GM12878 (cell line): Measurements from ENCODE around the gene LONRF2. TPM values are rescaled to one million over a fixed set of nuclear protein-coding genes. Genes with fewer than 3 reads are reported as not detected.

Experiments used
- ATAC-seq: fragments of 200-7000 bp; cut with Tn5 transposase; 3 replicates; pipeline ENCODE4 v1.9.1; 2020; ENCODE audit warnings: mild to moderate bottlenecking, moderate library complexity
- BruUV-seq: library from RNA; stranded (reverse); fragments of 400-500 nt; replicated peaks from 2 replicates; lab custom pipeline; 2021; lab: Mats Ljungman, UMichigan
- CTCF ChIA-PET: fragments of 300-600 bp; sonication (Branson Sonifier 250); formaldehyde crosslinking; extraction: SDS; loops from one replicate; lab custom pipeline; 2021; ENCODE audit warnings: inconsistent platforms; lab: Yijun Ruan, JAX
- POLR2A ChIA-PET: fragments of 350-600 bp; formaldehyde crosslinking; extraction: SDS; loops from one replicate; lab custom pipeline; 2021; ENCODE audit warnings: inconsistent platforms; lab: Charles Lee
- RAD21 ChIA-PET: fragments of 300-600 bp; sonication (Branson Sonifier 250); formaldehyde crosslinking; loops from one replicate; lab custom pipeline; 2023; ENCODE audit warnings: antibody characterized with exemption; ENCODE audit not compliant: unreplicated experiment; lab: Charles Lee
- SMC1A ChIA-PET: fragments of 300-600 bp; sonication (Branson Sonifier 250); formaldehyde crosslinking; loops from one replicate; lab custom pipeline; 2023; ENCODE audit not compliant: unreplicated experiment, uncharacterized antibody; lab: Charles Lee
- DNase-seq: peaks from one replicate; pipeline ENCODE4 v3.0.0-alpha.2; 2011; ENCODE audit warnings: low read depth, low spot score
- FAIRE-seq: peaks from 3 replicates; lab custom pipeline; 2011; peaks lifted over from hg19 to GRCh38; lab: Jason Lieb, UNC
- H2AFZ ChIP-seq: 2 replicates; pipeline ENCODE4 v1.6.0; 2011; ENCODE audit warnings: low read depth, low read length, control low read depth; ENCODE audit not compliant: control insufficient read depth
- H3K27ac ChIP-seq: 2 replicates; pipeline ENCODE4 v1.5.1; 2011; ENCODE audit warnings: control low read depth; ENCODE audit not compliant: control insufficient read depth, insufficient read depth
- H3K27me3 ChIP-seq, 2 experiments: replicated peaks in 1 of 2; 2 replicates each; pipeline versions ENCODE4 v1.6.0 to v1.6.1; 2011; ENCODE audit warnings: low read length in 1 of 2; ENCODE audit not compliant: control insufficient read depth in 2 of 2, insufficient read depth in 2 of 2
- H3K36me3 ChIP-seq, 2 experiments: 2 replicates each; pipeline ENCODE4 v1.5.1; 2011; ENCODE audit warnings: low read length in 1 of 2; ENCODE audit not compliant: control insufficient read depth in 2 of 2, insufficient read depth in 2 of 2
- H3K4me1 ChIP-seq: 2 replicates; pipeline ENCODE4 v1.6.1; 2011; ENCODE audit warnings: mild to moderate bottlenecking, low read length, moderate library complexity, mixed read lengths; ENCODE audit not compliant: control insufficient read depth, insufficient read depth
- H3K4me2 ChIP-seq: 2 replicates; pipeline ENCODE4 v1.6.0; 2011; ENCODE audit warnings: control low read depth; ENCODE audit not compliant: control insufficient read depth, insufficient read depth
- H3K4me3 ChIP-seq: fragments of 200-600 bp; sonication (generic); 2 replicates; pipeline ENCODE4 v1.5.1; 2016
- H3K79me2 ChIP-seq: 2 replicates; pipeline ENCODE4 v1.6.0; 2011; ENCODE audit warnings: low read length; ENCODE audit not compliant: control insufficient read depth, insufficient read depth
- H3K9ac ChIP-seq: 2 replicates; pipeline ENCODE4 v1.8.0; 2011; ENCODE audit warnings: low read length, control low read depth, mixed read lengths; ENCODE audit not compliant: control insufficient read depth, insufficient read depth
- H3K9me3 ChIP-seq: replicated peaks from 3 replicates; pipeline ENCODE4 v1.5.1; 2011; ENCODE audit warnings: mild to moderate bottlenecking, low read length; ENCODE audit not compliant: control insufficient read depth, insufficient read depth
- H4K20me1 ChIP-seq: 2 replicates; pipeline ENCODE4 v1.6.0; 2011; ENCODE audit not compliant: control insufficient read depth, insufficient read depth
- BCL11A ChIP-seq: IDR thresholded peaks from 2 replicates; pipeline ENCODE4 v1.6.1; 2011; ENCODE audit warnings: low read depth, low read length
- CBX5 ChIP-seq: sonication (generic); IDR thresholded peaks from 2 replicates; pipeline ENCODE4 v1.6.1; 2016; ENCODE audit warnings: low read depth, moderate library complexity, mild to moderate bottlenecking, inconsistent platforms
- EED ChIP-seq: sonication (generic); IDR thresholded peaks from 2 replicates; pipeline ENCODE4 v1.6.1; 2016; ENCODE audit warnings: antibody characterized with exemption, low read depth
- GABPA ChIP-seq: IDR thresholded peaks from 2 replicates; pipeline ENCODE4 v1.6.1; 2014; ENCODE audit warnings: antibody characterized with exemption, low read depth, mild to moderate bottlenecking, inconsistent platforms
- IKZF2 ChIP-seq, 2 experiments: fragments of 450-650 bp; IDR thresholded peaks; 2 replicates each; pipeline ENCODE4 v1.6.1; 2017; ENCODE audit warnings: mild to moderate bottlenecking in 2 of 2, moderate library complexity in 2 of 2
- IRF4 ChIP-seq: IDR thresholded peaks from 2 replicates; pipeline ENCODE4 v1.6.1; 2011; ENCODE audit warnings: low read depth, low read length
- MEF2B ChIP-seq: fragments of 450-650 bp; IDR thresholded peaks from 2 replicates; pipeline ENCODE4 v1.6.1; 2018; ENCODE audit warnings: mild to moderate bottlenecking, moderate library complexity; ENCODE audit not compliant: partially characterized antibody, poor library complexity, severe bottlenecking
- NR2F1 ChIP-seq: fragments of 450-650 bp; conservative IDR thresholded peaks from 2 replicates; pipeline ENCODE4 v1.6.1; 2017; ENCODE audit warnings: mild to moderate bottlenecking
- PAX5 ChIP-seq: IDR thresholded peaks from 2 replicates; pipeline ENCODE4 v1.6.1; 2011; ENCODE audit warnings: low read depth, low read length, borderline replicate concordance
- PBX3 ChIP-seq: IDR thresholded peaks from 2 replicates; pipeline ENCODE4 v1.6.1; 2011; ENCODE audit warnings: mild to moderate bottlenecking, low read depth, low read length, moderate library complexity; ENCODE audit not compliant: insufficient replicate concordance
- RELB ChIP-seq: fragments of 450-650 bp; IDR thresholded peaks from 2 replicates; pipeline ENCODE4 v1.6.1; 2017; ENCODE audit warnings: low read depth, mild to moderate bottlenecking, moderate library complexity
- RUNX3 ChIP-seq: IDR thresholded peaks from 2 replicates; pipeline ENCODE4 v1.6.1; 2012; ENCODE audit warnings: low read length, inconsistent platforms
- SIN3A ChIP-seq: IDR thresholded peaks from 2 replicates; pipeline ENCODE4 v1.6.1; 2012; ENCODE audit warnings: low read depth, low read length, improper control_type of control experiment
- SPI1 ChIP-seq: IDR thresholded peaks from 2 replicates; pipeline ENCODE4 v1.6.1; 2011; ENCODE audit warnings: low read depth, mild to moderate bottlenecking, low read length, moderate library complexity, borderline replicate concordance; ENCODE audit not compliant: insufficient read depth
- STAT1 ChIP-seq: fragments of 450-650 bp; conservative IDR thresholded peaks from 2 replicates; pipeline ENCODE4 v1.6.1; 2014; ENCODE audit warnings: antibody characterized with exemption, mild to moderate bottlenecking
- ZBED1 ChIP-seq: IDR thresholded peaks from 2 replicates; pipeline ENCODE4 v1.6.1; 2016; ENCODE audit warnings: borderline replicate concordance
- ZNF384 ChIP-seq: IDR thresholded peaks from 2 replicates; pipeline ENCODE4 v1.6.1; 2012; ENCODE audit warnings: low read depth, mild to moderate bottlenecking, low read length, improper control_type of control experiment, borderline replicate concordance
- WGBS: methylation state at CpG from one replicate; pipeline ENCODE4 v1.1.6; 2016; ENCODE audit warnings: low lambda C conversion rate; ENCODE audit not compliant: insufficient replicate concordance, insufficient coverage; ENCODE audit errors: missing lambda C conversion rate; 5-methylcytosine and 5-hydroxymethylcytosine counted together
- in situ Hi-C: fragments of 300-500 bp; cut with MboI; formaldehyde crosslinking; loops from 9 replicates; pipeline ENCODE4 v1.14.3; 2018; ENCODE audit warnings: mixed read lengths
- intact Hi-C: fragments of 100-400 bp; cut with micrococcal nuclease; formaldehyde crosslinking; loops from one replicate; pipeline ENCODE4 v1.14.2; 2022; ENCODE audit not compliant: unreplicated experiment
- polyA plus RNA-seq, 11 experiments: library from polyadenylated mRNA; depleted of rRNA in 4 of 11; unstranded in 6 of 11; stranded (reverse) in 5 of 11; fragments of >200 nt; fragmentation: Nextera tagmentation in 4 of 11; fragmentation: Illumina TruSeq in 1 of 11; extraction: Ambion mirVana in 4 of 11; extraction: Trizol in 1 of 11; gene quantifications; 1 replicate in 1 of 11; 2 replicates in 10 of 11; pipeline versions ENCODE4 v1.2.1 to v1.2.3, GENCODE V29; 2011 to 2016; ENCODE audit warnings: inconsistent platforms in 2 of 11, missing spikeins in 2 of 11, low read depth in 1 of 11
- total RNA-seq, 4 experiments: library from RNA; depleted of rRNA in 3 of 4; stranded (reverse); fragments of >200 nt in 3 of 4; fragmentation: Illumina TruSeq in 1 of 4; extraction: Trizol in 1 of 4; gene quantifications; 2 replicates each; pipeline versions ENCODE4 v1.2.1 to v1.2.3, GENCODE V29; 2013 to 2021
- TF ChIP-seq, protein P1 (sequence below): fragments of 450-650 bp; IDR thresholded peaks from 2 replicates; pipeline ENCODE4 v1.6.1; 2017; ENCODE audit warnings: mild to moderate bottlenecking, low read depth, inconsistent platforms; ENCODE audit not compliant: poor library complexity, severe bottlenecking

Gene LONRF2
- total and polyA plus RNA-seq, 10 of the 15 experiments (the other 5 are each of a cell fraction or from before 2014, with no cell fraction given) = under 0.01 to 0.04 (median 0.01) TPM; not detected in 4

DNA sequence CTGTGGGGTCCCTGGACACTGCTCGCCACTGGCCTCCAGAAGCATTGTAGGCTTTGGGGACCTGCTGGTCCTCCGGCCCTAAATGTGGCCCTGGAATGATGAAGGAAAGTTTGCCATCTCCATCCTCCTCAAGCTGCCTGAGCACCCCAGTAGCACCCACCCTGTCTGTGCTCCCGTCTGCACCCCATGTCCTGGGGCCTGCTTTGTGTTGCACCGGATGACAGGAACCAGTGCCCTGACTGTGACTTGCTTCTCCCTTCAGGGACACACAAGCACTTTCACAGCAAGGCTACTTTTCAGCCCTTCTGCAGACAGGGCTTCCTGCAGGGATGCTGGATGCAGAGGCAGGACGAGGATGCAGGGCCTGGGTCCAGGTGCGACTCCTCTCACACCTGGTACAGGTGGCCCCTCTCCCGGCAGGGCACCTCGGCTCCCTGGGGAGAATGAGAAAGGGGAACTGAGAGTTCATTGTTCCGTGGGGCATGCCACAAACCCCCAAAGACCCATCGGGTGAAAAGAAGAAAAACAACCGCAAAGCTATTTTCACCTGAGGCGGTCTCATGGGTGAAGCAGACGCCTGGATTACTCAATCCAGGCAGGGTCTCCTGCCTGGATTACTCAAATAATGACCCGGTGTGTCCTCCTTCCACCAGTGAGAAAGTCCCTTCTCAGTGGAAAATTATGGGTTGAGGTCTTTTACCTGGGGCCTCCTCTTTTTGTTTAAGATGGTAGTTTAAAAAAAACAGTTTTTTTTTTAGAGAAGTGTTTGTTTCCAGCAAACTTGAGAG, 74.9 kb downstream of the LONRF2 start:
- Histone ChIP-seq H3K4me3 (no peak overlapping the region), H3K27me3 (no peaks in the 10 kb centered on the region), H3K79me2 (no peaks in the 10 kb centered on the region), H3K4me1 (peaks cover 26% of the 10 kb centered on the region), H3K36me3 (no peaks in the 10 kb centered on the region), H3K4me2 (peak overlapping the region; percentile 49), H2AFZ (no peak overlapping the region), H3K9me3 (peaks cover 1% of the 10 kb centered on the region; the same call in 1 of the 3 replicates), H4K20me1 (peaks cover 4% of the 10 kb centered on the region; the same call in 1 of the 2 replicates), H3K9ac (no peak overlapping the region), H3K27ac (no peak overlapping the region)
- FAIRE-seq (peak; percentile 41), DNase-seq (peak; percentile 51), ATAC-seq (peak; percentile 82)
- ChIA-PET RAD21 (no interaction called here), POLR2A (no interaction called here), SMC1A (no interaction called here), CTCF (interaction anchor here (1.0 to 1.3 kb wide), 3 partner anchors 13 to 688 kb away, joined by 3 to 4 read pairs (median 3); no protein-coding TSS in a partner anchor)
- 8% methylated on average over 13 of the region's 14 CpGs for WGBS
- intact Hi-C loops = loop anchor here (1.0 to 10.0 kb wide), 4 partner anchors 13 to 513 kb away; partner anchors contain the start of gene AFF3
- BruUV-seq = no TSS peak
- in situ Hi-C loops = loop anchor here (5.0 kb wide), 1 partner anchor 690 kb away; no protein-coding TSS in a partner anchor
- TF ChIP-seq PBX3 = no peak
- TF ChIP-seq ZNF384 = no peak
- peak; percentile 67 to 78 for TF ChIP-seq IKZF2 (IDR thresholded peaks at IDR 0.05)
- TF ChIP-seq CBX5 = peak; percentile 89; the same call in 1 of the 2 replicates
- peak; percentile 96 for TF ChIP-seq MEF2B
- TF ChIP-seq, protein P1, sequence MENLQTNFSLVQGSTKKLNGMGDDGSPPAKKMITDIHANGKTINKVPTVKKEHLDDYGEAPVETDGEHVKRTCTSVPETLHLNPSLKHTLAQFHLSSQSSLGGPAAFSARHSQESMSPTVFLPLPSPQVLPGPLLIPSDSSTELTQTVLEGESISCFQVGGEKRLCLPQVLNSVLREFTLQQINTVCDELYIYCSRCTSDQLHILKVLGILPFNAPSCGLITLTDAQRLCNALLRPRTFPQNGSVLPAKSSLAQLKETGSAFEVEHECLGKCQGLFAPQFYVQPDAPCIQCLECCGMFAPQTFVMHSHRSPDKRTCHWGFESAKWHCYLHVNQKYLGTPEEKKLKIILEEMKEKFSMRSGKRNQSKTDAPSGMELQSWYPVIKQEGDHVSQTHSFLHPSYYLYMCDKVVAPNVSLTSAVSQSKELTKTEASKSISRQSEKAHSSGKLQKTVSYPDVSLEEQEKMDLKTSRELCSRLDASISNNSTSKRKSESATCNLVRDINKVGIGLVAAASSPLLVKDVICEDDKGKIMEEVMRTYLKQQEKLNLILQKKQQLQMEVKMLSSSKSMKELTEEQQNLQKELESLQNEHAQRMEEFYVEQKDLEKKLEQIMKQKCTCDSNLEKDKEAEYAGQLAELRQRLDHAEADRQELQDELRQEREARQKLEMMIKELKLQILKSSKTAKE = peak; percentile 21
- TF ChIP-seq SIN3A = no peak
- peak; percentile 96 for TF ChIP-seq SPI1
- peak; percentile 98 for TF ChIP-seq EED
- peak; percentile 97 for TF ChIP-seq BCL11A
- TF ChIP-seq IRF4 = peak; percentile 94
- TF ChIP-seq RUNX3 = peak; percentile 99
- peak; percentile 96 for TF ChIP-seq PAX5
- peak; percentile 64; the same call in 1 of the 2 replicates for TF ChIP-seq ZBED1
- TF ChIP-seq NR2F1 = peak; percentile 40; the same call in 1 of the 2 replicates
- peak; percentile 61 for TF ChIP-seq GABPA
- TF ChIP-seq RELB = peak; percentile 47; the same call in 1 of the 2 replicates
- no peak for TF ChIP-seq STAT1
